Keratinocyte (primary cell): ENCODE measurements around the gene PNLIPRP3.

Source experiments
- EZH2 ChIP-seq: IDR thresholded peaks from one replicate; pipeline ENCODE4 v1.6.1; 2012; ENCODE audit warnings: inconsistent platforms, mild to moderate bottlenecking, low read length, moderate library complexity
- TF ChIP-seq, protein P1 (sequence below), 3 experiments: IDR thresholded peaks in 1 of 3; conservative IDR thresholded peaks in 1 of 3; optimal IDR thresholded peaks in 1 of 3; 2 replicates in 2 of 3; 3 replicates in 1 of 3; pipeline versions ENCODE3 to v1.5.1; 2011; ENCODE audit warnings: low read length in 3 of 3, mild to moderate bottlenecking in 3 of 3, moderate library complexity in 2 of 3, control low read depth in 1 of 3, inconsistent platforms in 1 of 3; ENCODE audit not compliant: insufficient read depth in 2 of 3; ENCODE audit errors: extremely low read depth in 1 of 3

- TF ChIP-seq, protein P1, sequence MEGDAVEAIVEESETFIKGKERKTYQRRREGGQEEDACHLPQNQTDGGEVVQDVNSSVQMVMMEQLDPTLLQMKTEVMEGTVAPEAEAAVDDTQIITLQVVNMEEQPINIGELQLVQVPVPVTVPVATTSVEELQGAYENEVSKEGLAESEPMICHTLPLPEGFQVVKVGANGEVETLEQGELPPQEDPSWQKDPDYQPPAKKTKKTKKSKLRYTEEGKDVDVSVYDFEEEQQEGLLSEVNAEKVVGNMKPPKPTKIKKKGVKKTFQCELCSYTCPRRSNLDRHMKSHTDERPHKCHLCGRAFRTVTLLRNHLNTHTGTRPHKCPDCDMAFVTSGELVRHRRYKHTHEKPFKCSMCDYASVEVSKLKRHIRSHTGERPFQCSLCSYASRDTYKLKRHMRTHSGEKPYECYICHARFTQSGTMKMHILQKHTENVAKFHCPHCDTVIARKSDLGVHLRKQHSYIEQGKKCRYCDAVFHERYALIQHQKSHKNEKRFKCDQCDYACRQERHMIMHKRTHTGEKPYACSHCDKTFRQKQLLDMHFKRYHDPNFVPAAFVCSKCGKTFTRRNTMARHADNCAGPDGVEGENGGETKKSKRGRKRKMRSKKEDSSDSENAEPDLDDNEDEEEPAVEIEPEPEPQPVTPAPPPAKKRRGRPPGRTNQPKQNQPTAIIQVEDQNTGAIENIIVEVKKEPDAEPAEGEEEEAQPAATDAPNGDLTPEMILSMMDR (optimal IDR thresholded peaks at IDR 0.05 in 1 of 3, IDR thresholded peaks at IDR 0.05 in 1 of 3, conservative IDR thresholded peaks at IDR 0.05 in 1 of 3; ENCODE audit: extremely low read depth in 1 of 3, insufficient read depth in 2 of 3, low read length in 3 of 3): no peak
- no peak for TF ChIP-seq EZH2
These were observed 23.2 kb downstream of the PNLIPRP3 start for GRCh38 chr10:116450861-116451260.
